ENCODE measurements around the gene TSC22D1.
A peak's percentile ranks its signal among the peaks of the same experiment; 100 is the strongest.
"Not testable (repeated sequence)": the region's sequence is repeated elsewhere in the genome, so short reads cannot be mapped to it uniquely, and the experiment has no call there.

Gene TSC22D1

DNA sequence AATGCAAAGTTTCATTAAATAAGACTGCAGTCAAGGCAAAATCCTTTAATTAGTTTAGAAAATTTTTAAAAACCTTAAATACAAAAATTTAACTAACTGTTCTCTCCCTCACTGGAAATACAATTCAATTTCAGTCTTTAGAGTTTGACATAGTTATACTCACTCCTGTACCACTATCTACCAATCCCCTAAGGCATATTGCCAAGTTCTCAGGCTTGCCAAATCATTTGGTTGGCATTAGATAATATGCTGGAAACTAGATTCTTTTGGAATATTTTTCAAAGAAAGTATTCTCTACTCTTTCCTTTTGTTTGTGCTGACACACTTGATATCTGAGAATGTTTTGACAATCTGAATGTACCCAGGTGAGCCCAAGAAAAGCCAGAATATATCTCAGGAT is 77.2 kb downstream of the TSC22D1 start:
- DNase-seq: no peak

DNA sequence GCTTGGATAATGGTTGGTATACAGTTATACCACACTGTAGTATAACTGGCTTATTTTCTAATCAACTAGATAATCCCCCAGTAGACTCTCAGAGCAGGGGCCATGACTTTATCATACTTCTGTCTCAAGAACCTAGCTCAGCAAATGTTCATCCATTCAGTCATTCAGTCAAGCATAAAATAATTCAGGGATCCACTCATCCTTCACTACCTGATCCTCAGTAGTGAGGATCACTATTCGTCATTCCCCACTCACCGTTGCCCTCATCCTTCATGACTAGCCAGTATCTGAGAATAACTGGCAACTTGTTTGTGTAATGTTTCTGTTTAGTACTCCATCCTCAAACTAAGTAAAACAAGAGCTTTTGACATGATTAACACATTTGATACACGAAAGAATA is 77.6 kb downstream of the TSC22D1 start:
- no peak for DNase-seq

DNA sequence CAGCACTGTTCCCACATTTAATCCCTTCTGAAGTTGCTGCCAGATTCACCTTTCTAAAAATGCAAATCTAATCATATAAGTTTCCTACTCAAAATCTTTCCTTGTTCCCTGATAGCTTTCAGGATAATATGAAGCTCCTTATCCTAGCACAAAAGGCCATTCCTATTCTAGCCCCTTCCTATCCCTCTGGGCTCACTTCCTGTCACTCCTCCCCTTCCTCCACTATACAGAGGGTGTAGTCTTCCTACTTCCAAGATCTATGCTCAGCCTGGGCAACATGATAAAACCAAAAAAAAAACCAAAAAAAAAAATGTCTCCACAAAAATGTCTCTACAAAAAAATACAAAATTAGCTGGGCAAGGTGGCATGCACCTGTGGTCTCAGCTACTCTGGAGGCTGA is 78.3 kb downstream of the TSC22D1 start:
- DNase-seq: no peak

DNA sequence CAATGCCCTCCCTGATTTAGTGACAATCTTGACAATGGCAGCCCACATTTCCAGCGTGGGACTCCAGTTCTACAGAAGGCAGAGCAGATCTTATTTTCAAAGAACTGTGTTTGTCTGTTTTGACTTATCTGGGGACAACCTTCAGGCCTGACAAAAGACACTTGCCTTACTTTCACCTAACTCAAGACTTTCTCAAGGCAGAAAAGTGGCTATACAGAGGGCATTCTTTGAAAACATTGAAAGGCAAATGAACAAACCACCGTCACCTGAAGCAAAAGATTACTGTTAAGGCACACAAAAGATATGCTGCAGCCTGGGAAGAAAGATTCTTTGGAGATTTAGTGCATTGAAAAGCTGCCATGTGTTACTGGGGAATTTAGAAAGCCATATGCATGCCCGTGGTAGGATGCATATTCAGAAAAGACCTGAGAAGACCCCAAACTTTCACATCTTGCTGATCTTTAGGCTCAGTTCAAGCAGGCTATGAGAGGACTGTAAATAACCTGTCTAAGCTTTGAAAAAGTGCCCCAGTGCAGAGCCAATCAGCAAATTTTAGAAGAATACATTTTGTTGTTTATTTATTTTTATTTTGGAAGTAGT is 82.8 kb downstream of the TSC22D1 start:
- DNase-seq: no peak

DNA sequence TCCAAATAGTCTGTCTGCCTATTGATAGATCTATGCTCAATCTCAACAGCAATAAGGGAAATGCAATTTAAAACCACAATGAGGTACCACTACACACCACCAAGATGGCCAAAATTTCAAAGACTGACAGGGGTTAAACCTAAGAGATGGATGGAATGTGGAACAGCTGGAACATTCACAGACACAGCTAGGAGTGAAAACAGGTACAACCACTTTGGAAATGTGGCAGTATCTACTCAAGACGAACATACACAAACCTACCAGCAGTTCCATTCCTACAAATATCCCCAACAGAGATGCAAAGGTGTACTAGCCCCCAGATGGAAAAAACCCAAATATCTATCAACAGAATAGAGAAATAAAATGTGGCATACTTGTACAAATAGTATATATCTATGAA is 86.4 kb downstream of the TSC22D1 start:
- DNase-seq: no peak

DNA sequence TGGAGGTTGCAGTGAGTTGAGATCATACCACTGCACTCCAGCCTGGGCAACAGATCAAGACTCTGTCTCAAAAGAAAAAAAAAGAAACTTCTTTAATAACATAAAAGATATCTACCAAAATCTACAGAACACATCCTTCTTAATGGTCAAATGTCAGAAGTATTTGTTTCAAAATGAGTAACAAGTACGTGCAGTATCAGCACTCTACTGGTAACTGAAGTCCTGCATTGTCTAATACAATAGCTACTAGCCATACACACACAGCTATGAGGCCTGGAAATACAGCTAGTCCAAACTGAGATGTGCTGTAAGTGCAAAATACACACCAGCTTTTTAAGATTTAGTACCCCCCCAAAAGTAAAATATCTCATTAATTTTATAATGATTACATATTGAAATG is 88.1 kb downstream of the TSC22D1 start:
- no peak for DNase-seq

DNA sequence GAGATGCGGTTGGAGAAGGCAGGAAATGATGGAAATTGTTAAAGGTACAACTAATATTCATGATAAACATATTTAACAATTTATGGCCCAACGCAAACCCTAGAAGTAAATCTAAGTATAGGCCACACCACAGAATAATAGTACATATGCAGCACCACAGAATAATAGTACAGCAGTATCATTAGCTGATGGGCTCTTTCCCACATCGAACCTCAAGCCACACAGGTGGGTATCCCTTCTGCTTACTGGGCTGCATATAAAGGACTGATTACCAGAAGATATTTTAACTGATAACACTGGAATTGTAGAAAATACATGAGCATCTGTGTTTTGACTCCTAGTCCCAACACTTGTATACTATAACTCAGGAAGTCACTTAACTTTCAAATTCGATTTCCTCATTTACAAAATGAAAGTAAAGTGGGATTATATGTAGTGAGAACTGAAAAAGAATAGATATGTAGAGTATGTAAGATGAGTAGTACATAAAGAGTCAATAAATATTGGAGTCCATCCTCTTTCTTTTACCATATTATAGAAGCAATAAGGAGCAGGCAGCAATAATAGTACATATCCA is 91.5 kb downstream of the TSC22D1 start:
- no peak for DNase-seq

DNA sequence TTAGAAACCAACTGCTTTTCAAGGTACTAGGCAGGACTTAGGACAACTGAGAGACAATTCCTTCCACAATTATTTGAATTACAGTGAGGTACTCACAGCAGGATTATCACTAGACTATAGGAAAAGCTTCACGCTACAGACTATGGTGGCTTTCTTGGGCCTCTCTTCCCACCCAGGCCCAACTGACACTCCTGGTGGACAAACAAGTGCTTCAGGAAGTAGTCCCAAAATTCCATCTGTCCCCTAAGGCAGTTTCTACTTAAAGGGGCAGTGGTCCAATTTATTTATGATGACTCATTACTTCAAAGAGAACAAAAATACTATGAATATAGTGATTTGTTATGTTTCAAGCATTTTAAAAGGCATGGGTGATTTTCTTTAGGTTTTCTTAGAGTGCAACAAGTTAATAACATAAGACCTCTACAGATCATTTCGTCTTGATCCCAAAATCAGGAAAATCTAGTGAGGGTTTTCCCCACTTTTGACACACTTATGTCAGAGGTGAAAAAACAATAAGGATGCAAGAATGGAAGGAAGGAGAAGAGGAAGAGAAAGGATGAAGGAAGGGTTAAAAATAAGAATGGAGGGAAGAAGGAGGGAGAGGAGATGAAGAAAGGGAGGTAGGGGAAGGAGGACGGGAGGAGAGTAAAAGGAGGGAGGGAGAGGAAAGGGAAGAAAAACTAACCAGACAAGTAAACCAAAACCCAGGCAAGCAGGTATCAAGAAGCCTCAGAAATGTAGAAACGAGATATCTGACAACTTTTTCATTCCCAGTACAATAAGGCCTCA is 101.8 kb downstream of the TSC22D1 start:
- DNase-seq: no peak

DNA sequence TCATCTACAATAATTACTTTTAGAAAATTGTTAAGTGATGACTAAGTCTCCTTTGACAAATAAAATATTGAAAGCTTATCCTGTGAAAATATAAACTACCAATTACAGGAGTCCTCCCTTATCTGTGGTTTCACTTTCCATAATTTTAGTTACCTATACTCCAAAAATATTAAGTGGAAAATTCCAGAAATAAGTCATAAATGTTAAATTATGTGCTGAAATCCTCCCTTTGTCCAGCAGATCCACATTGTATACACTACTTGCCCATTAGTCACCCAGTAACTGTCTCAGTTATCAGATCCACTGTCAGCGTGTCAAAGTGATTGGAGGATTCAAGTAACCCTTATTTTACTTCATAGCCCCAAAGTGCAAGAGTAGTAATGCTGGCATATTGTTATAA is 104.4 kb downstream of the TSC22D1 start:
- DNase-seq: peak in 1 of 2 experiments; percentile 15

DNA sequence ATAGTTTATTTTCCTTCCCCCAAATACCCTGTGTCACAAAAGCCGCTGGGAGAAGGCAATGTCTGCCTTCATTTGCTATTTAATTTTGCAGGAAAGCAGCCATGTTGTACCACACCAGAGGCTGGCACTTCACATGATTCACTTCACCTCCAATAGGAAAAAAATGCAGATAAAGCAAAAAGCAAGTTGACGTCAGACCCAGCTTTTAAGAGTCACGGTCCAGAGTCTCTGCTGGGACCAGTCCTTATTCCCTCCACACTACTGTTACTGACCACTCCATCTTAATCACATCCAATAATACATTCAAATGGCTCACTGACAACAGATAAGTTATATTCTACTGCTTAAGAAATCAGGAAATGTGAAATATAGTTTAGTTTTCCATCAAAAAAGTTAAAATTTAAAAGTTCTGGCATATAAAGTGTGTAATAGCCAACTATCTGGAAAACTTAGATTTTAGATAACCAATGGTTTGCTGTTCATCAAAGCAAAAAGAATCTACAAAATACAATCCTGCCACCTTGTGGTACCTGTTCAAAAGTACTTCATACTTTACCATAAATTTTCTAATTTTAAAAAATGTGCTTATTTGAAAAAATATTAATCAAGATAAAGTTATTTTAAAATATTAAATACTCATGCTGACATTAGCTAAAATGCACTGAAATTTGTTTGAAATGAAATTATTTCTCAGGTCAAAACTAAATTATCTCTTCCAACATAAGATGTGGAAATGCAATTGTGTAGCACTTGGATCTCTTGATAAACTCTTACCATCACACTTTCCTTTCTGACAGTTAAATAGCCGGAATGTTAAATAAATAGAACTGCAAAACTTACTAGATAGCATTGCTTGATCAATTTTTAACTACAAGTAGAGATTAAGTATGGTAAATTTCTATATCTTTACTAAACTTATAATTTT is 105.2 kb downstream of the TSC22D1 start:
- DNase-seq: peak in 1 of 2 experiments; percentile 33

DNA sequence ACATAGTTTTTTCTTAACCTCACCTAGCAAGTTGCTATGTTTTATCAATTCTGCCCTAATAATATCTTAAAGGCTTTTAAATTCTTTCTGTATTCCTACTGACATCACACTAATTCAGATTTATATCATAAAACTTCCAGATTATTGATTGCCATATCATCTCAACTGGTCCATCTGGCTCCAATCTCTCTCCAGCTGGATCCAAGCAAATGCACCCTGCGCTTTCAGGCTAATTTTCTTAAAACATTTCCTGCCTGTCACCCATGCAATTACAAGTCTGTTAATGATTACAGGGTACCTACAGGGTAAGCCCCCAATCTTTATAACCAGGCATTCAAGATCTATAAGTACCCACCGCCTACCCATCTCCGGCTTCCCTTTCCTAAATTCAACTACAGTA is 107.3 kb downstream of the TSC22D1 start:
- no peak for DNase-seq

DNA sequence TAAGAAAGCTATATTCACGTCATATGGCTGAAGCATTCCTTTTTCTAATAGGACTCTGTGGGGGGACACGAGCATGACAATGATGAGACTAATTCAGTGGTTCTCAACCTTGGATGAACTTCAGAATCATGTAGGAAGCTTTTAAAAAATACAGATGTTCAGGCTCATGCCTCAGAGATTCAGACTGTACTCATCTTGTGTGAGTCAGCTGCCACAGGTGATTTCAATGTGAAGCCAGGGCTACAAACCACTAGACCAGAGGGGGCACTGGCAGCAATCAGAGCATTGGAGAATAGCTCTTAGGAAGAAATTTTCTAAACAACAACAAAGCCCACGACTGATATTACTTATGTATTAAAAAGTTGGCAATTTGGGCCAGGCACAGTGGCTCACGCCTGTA is 110.8 kb downstream of the TSC22D1 start:
- DNase-seq: no peak

DNA sequence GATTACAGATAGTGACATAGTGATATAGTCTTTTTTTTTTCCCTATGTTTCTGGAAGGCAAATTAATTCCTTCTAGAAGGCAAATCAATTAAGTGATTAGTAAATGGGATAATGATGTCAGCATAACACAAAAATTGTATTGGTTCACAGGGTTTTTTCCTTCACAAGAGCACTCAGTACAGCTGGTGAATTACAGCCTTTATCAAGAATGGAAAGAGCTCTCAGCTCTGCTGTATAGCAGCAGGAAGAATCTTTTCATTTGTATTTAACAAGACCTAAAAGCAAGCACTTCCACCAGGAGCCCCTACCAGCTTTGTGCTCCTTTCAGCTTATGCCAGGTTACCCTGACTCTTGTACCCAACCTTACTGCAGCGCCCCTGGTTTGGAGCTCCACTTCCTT is 111.7 kb downstream of the TSC22D1 start:
- no peak for DNase-seq

DNA sequence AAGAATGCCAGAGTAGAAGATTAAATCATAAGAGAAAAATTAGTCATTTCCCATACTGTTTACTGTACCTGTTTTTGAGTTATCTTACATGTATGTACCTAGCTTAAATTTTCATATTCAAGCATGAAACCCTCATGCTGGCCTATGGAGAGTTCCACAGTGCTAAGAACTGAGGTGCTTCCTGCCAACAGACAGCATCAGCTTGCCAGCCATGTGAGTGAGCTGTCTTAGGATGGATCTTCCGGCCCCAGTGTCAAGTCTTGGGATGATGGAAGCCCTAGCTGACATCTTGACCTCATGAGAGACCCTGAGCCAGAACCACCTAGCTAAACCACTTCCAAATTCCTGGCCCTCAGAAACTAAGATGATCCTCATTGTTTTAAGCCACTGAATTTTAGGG is 112.4 kb downstream of the TSC22D1 start:
- DNase-seq: no peak

DNA sequence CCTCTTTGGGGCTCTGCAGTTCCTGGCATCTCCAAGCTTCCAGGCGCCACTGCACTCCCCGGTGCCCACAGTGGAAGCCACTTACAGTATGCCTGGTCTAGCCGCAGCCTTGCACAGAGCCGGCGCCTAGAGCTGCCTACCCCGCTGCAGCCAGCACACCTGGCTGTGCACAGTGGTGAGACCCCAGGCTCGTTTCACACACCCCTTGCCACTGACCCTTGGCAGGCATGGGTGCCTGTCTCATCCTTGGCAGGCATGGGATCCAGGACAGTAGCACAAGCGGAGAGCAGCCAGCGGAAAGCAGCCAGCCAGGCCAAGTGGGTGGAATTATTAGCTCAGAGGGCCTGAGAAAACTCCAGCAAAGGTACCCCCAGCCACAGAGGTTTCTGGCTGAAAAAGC is 116.5 kb downstream of the TSC22D1 start:
- no peak for DNase-seq

DNA sequence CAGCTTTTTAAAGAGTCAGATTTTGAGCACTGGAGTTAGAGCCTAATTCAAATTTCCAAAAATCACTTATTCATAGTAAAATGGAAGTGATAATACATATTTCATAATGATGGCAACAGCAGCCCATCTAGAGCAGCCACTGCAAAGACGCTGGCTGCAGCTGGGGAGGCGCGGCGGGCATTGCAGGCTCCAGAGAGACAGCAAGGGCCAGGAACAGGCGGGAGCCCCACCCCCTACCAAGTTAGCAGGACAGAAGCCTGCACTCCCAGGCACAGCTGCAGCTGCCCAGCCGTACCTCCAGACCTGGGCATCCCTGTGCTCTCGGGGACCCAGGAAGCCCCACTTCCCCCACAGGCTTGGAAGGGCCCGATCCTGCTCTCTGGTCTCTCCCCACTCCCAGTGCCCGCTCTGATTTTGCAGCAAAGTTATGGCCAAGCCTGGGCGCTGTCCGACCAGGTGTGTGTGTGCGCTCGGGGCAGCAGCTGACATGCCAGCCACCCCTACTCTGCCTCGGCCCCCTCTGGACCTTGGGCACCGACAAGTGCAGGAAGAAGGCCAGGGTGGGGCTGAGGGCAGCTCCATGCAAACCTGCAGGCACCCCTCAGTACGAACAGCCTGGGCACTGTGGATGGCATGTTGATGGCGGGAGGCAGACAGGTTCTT is 117.7 kb downstream of the TSC22D1 start:
- DNase-seq: no peak

DNA sequence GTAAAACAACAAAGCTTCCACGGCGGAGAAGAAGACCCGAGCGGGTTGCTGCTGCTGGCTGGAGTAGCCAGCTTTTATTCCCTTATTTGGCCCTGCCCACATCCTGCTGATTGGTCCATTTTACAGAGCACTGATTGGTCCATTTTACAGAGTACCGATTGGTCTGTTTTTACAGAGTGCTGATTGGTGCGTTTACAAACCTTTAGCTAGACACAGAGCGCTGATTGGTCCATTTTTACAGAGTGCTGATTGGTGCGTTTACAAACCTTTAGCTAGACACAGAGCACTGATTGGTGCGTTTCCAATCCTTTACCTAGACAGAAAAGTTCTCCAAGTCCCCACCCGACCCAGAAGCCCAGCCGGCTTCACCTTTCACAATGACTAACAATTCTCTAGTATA is 119.9 kb downstream of the TSC22D1 start:
- not testable (repeated sequence) for DNase-seq

DNA sequence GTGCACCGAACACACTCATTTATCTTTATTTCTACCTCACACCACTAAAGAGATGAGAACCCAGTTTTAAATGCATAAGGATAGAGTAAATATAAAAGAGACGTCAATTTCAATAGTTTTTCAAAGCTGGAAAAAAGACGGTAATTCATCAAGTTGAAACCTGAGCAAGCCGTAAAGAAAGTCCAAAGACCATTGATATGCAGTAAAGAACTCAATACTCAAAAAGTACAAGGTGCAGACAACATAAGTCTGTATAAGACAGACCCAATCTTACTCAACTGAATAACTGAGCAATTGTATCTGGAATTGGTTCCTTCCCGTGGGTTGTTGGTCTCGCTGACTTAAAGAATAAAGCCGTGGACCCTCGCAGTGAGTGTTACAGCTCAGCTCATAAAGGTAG is 120.4 kb downstream of the TSC22D1 start:
- DNase-seq: no peak

DNA sequence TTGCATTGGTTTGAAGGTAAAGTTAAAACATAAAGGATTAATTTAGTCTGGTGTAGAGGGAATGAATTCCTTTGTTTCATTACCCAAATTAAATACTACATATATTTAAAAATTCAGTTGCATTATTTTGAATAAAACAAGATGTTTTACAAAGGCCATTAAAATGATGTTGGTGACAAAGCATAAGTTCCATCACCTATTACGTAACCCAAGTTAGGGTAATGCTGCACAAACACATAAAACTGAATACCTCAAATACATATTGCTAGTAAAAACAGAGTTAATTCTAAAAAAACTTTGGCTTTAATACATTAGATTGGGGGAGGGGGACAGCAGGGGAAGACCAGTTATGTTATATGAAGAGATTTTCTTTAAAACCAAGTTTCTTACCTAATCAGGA is 122.2 kb downstream of the TSC22D1 start:
- DNase-seq: no peak

DNA sequence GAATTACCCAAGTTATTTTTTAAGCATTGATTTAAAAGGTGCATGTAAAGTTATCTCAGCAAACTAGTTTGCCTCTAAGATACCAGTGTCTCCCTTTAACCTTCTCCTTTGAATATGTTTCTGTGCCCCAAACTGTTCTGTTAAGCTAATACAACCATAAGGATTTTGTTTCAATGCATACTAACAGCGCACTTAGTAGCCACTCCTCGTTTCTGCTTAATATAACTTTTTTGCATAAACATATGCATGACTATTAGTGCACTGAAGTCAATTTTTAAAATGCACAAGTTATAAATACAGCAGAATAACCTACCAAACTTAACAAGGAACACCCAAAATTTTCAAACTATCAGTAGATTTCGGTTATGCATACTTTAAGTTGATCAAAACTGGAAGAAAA is 123.1 kb downstream of the TSC22D1 start:
- no peak for DNase-seq

DNA sequence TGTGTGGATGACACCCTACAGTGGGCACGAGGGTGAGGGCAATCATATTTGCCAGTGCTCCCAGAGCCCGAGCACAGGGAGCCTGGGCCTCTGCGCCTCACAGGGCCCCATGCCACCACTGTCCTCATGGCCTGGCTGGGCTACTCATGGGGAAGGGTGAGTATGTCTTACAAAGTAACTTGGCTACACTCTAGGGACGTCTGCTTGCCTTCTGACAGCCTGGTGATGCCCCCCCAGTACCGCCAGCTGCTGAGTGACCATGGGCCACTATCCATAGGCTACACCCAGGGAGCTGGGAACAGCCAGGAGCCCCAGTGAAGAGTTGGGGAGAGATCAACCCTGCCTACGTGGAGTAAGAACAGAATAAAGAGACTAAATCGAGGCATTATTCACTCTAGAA is 123.7 kb downstream of the TSC22D1 start:
- DNase-seq: no peak

DNA sequence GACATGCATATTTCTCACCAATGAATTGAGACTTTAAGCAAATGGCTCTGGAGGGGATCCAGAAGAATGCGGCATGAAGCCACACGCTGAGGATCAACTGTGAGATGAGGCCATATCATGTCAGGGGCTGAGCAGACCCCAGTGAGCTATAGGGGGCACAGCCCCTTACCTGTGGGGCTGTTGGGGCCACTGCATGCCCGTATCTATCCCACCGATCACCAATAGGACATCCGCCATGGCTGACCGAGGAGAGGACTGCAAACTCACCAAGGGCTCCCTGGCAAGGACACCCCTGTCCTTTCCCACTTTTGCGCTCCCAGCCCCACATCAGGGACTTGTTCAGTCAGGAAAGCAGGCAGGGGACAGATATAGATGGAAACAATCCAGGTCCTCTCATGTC is 124.5 kb downstream of the TSC22D1 start:
- no peak for DNase-seq

DNA sequence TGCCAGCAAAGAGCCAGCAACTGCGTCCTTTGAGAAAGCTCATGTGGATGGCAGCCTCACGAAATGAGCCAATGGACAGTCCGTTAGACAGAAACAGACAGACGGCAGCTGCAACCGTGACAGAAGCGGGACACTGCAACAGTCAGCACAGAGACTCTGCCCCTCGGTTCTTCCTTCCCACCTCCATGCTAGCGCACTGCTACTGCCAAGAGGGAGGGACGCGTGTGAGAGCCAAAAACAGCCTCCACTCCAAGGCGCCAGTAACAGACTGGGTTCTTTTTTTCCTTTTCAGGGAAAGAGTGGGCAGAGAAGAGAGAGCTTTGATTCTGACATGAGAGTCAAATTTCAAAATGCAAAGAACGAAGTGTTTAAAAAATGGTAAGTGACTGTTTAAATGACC is 125.0 kb downstream of the TSC22D1 start:
- DNase-seq: no peak
